OCI-LY7 (cell line): Measurements from ENCODE around the gene CHD1L. TPM values are rescaled to one million over a fixed set of nuclear protein-coding genes. Genes with fewer than 3 reads are reported as not detected.

Source experiments
- BruUV-seq: library from RNA; stranded (reverse); fragments of 400-500 nt; replicated peaks from 2 replicates; lab custom pipeline; 2021; lab: Mats Ljungman, UMichigan
- CTCF ChIA-PET: fragments of 300-600 bp; sonication (Branson Sonifier 250); formaldehyde crosslinking; loops from one replicate; lab custom pipeline; 2022; ENCODE audit warnings: antibody characterized with exemption; ENCODE audit not compliant: unreplicated experiment; lab: Charles Lee
- POLR2A ChIA-PET: fragments of 300-600 bp; sonication (Branson Sonifier 250); formaldehyde crosslinking; loops from one replicate; lab custom pipeline; 2022; ENCODE audit warnings: antibody characterized with exemption; lab: Charles Lee
- DNase-seq: peaks from one replicate; pipeline ENCODE4 v3.0.0-alpha.2; 2015; ENCODE audit warnings: low spot score
- H2AFZ ChIP-seq: fragments of 200-600 bp; sonication (generic), shearing (Covaris generic); 2 replicates; pipeline ENCODE4 v1.6.1; 2014; ENCODE audit warnings: mild to moderate bottlenecking, antibody characterized with exemption, low read length, moderate library complexity
- H3K27ac ChIP-seq: fragments of 200-600 bp; sonication (generic); 2 replicates; pipeline ENCODE4 v1.5.1; 2014; ENCODE audit warnings: mixed run types, low read depth, mild to moderate bottlenecking, moderate library complexity, low read length, inconsistent platforms; ENCODE audit not compliant: poor library complexity, severe bottlenecking
- H3K36me3 ChIP-seq: fragments of 200-600 bp; sonication (generic); 2 replicates; pipeline ENCODE4 v1.6.1; 2014; ENCODE audit warnings: mild to moderate bottlenecking, antibody characterized with exemption, low read length, moderate library complexity, mixed read lengths; ENCODE audit not compliant: insufficient read depth
- H3K4me1 ChIP-seq: fragments of 200-600 bp; sonication (generic); 2 replicates; pipeline ENCODE4 v1.5.1; 2014; ENCODE audit warnings: mild to moderate bottlenecking, low read length; ENCODE audit not compliant: insufficient read depth, poor library complexity, severe bottlenecking
- H3K4me2 ChIP-seq: fragments of 200-600 bp; sonication (generic); 2 replicates; pipeline ENCODE4 v1.6.1; 2014; ENCODE audit warnings: mild to moderate bottlenecking, low read length
- H3K4me3 ChIP-seq: fragments of 200-600 bp; sonication (generic); 2 replicates; pipeline ENCODE4 v1.5.1; 2014; ENCODE audit warnings: mild to moderate bottlenecking, low read depth, low read length; ENCODE audit not compliant: poor library complexity, severe bottlenecking
- H3K79me2 ChIP-seq: fragments of 200-600 bp; sonication (generic); 2 replicates; pipeline ENCODE4 v1.6.1; 2016; ENCODE audit warnings: low read depth, mild to moderate bottlenecking, low read length, moderate library complexity, mixed read lengths; ENCODE audit not compliant: insufficient read depth
- H3K9me2 ChIP-seq: fragments of 200-600 bp; sonication (generic); 2 replicates; pipeline ENCODE4 v1.6.1; 2016; ENCODE audit warnings: mild to moderate bottlenecking, low read length, mixed read lengths; ENCODE audit not compliant: insufficient read depth
- H3K9me3 ChIP-seq: fragments of 200-600 bp; sonication (generic); 2 replicates; pipeline ENCODE4 v1.6.1; 2014; ENCODE audit warnings: mild to moderate bottlenecking, mixed run types, low read length, mixed read lengths
- H4K20me1 ChIP-seq: fragments of 200-600 bp; sonication (generic); 2 replicates; pipeline ENCODE4 v1.6.1; 2014; ENCODE audit warnings: mild to moderate bottlenecking, antibody characterized with exemption, low read length, moderate library complexity, mixed read lengths; ENCODE audit not compliant: insufficient read depth
- EZH2phosphoT487 ChIP-seq: fragments of 200-600 bp; sonication (generic); IDR thresholded peaks from 2 replicates; pipeline ENCODE4 v1.6.1; 2018; ENCODE audit warnings: low read depth, borderline replicate concordance, mild to moderate bottlenecking, mixed run types, antibody characterized with exemption, low read length, moderate library complexity, mixed read lengths
- intact Hi-C: fragments of 100-400 bp; cut with micrococcal nuclease; formaldehyde crosslinking; loops from one replicate; pipeline ENCODE4 v1.10.0; 2022; ENCODE audit not compliant: unreplicated experiment
- total RNA-seq, 2 experiments: library from RNA; depleted of rRNA in 1 of 2; stranded (reverse); fragments of >200 nt in 1 of 2; shearing (Covaris generic) in 1 of 2; gene quantifications; 2 replicates each; pipeline ENCODE4 v1.2.3, GENCODE V29; 2014 to 2022
- TF ChIP-seq, protein P1 (sequence below): fragments of 200-600 bp; sonication (generic); conservative IDR thresholded peaks from 2 replicates; pipeline ENCODE4 v1.5.1; 2014; ENCODE audit warnings: mild to moderate bottlenecking, antibody characterized with exemption, low read length, moderate library complexity, mixed read lengths

The CHD1L gene
- total RNA-seq, 2 experiments from 2014 or later, result 42.2 to 52.5 TPM

- CTCF ChIA-PET, result no interaction called here
- Histone ChIP-seq H3K4me1 (no peaks in the 10 kb centered on the region), H3K79me2 (no peaks in the 10 kb centered on the region), H3K27ac (no peak overlapping the region), H3K4me2 (no peak overlapping the region), H3K36me3 (no peaks in the 10 kb centered on the region), H3K9me2 (no peaks in the 10 kb centered on the region), H2AFZ (no peak overlapping the region), H4K20me1 (no peaks in the 10 kb centered on the region), H3K9me3 (no peaks in the 10 kb centered on the region), H3K4me3 (no peak overlapping the region)
- no TSS peak for BruUV-seq
- TF ChIP-seq, protein P1, sequence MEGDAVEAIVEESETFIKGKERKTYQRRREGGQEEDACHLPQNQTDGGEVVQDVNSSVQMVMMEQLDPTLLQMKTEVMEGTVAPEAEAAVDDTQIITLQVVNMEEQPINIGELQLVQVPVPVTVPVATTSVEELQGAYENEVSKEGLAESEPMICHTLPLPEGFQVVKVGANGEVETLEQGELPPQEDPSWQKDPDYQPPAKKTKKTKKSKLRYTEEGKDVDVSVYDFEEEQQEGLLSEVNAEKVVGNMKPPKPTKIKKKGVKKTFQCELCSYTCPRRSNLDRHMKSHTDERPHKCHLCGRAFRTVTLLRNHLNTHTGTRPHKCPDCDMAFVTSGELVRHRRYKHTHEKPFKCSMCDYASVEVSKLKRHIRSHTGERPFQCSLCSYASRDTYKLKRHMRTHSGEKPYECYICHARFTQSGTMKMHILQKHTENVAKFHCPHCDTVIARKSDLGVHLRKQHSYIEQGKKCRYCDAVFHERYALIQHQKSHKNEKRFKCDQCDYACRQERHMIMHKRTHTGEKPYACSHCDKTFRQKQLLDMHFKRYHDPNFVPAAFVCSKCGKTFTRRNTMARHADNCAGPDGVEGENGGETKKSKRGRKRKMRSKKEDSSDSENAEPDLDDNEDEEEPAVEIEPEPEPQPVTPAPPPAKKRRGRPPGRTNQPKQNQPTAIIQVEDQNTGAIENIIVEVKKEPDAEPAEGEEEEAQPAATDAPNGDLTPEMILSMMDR, result no peak
- no peak for TF ChIP-seq EZH2phosphoT487
- POLR2A ChIA-PET, result no interaction called here
- no peak for DNase-seq
- intact Hi-C loops, result no loop called here
These were observed 98.8 kb downstream of the CHD1L start for GRCh38 chr1:147341246-147341645.

Other genes starting within 250 kb of the CHD1L start
- gene PRKAB2, start 70.2 kb upstream of the CHD1L start, total RNA-seq (2014; rRNA removed; shearing (Covaris generic)), result 11.6 and 12.0 TPM in 2 replicates
- 17.4 and 24.3 TPM in 2 replicates for gene PRKAB2, start 70.2 kb upstream of the CHD1L start, total RNA-seq (2022)
- gene FMO5, start 17.3 kb upstream of the CHD1L start, total RNA-seq (2014; rRNA removed; shearing (Covaris generic)), result 2.2 and 3.9 TPM in 2 replicates
- gene FMO5, start 17.3 kb upstream of the CHD1L start, total RNA-seq (2022), result 1.7 and 2.9 TPM in 2 replicates